HG02870 (cell line): ENCODE measurements around the gene ZNF611.
"Not testable (repeated sequence)": the region's sequence is repeated elsewhere in the genome, so short reads cannot be mapped to it uniquely, and the experiment has no call there.

Experiments
- ATAC-seq: cut with Tn5 transposase; IDR thresholded peaks from one replicate; pipeline ENCODE4 v1.9.1; 2021; ENCODE audit warnings: mild to moderate bottlenecking, moderate library complexity; ENCODE audit not compliant: unreplicated experiment

ZNF611 gene

DNA sequence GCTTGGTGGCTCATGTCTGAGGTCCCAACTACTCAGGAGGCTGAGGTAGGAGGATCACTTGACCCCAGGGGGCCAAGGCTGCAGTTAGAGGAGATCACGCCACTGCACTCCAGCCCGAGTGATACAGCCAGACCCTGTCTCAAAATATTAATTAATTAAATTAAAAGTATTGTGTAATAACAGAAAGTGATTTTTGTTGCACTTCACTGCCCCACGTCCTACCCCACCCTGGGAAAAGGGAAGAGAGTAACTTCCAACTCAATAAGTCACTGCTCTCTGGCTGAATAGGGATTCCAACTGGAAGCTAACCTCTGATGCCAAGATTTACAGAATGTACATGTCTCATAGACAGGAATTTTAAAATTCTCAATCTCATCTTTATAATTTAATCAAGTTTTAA, 47.2 kb downstream of the ZNF611 start:
- ATAC-seq = no peak

DNA sequence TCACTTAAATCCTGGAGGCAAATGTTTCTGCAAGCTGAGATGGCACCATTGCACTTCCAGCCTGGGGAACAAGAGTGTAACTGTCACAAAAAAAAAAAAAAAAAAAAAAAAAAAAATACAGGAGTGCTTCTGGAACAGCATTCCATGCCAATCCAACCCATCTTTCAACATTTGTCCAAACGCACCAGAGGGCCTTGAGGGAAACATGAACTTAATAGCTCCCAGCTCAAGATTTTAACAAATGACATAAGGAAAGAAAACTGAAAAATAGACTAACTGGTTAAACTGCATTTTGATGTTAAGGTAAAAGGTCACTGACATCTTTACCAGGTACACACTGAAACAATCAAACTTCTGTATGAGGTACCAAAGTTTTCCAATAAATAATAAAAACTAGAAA, 49.0 kb downstream of the ZNF611 start:
- ATAC-seq = no peak

DNA sequence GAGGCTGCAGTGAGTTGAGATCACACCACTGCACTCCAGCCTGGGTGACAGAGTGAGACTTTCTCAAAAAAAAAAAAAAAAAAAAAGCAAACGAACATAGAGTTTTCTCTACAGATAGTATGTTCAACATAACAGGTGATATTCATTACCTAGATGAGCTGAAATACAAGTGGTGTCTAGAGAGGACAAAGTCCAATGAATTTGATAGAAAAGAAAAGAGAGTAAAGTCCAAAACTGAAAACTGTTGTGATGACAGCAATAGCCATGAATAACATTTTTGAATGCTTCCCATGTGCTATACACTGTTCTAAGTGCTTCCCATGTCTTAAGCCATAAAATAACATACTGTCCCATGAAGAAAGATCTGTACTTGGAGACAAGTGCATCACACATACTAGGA, 53.6 kb downstream of the ZNF611 start:
- ATAC-seq = not testable (repeated sequence)

DNA sequence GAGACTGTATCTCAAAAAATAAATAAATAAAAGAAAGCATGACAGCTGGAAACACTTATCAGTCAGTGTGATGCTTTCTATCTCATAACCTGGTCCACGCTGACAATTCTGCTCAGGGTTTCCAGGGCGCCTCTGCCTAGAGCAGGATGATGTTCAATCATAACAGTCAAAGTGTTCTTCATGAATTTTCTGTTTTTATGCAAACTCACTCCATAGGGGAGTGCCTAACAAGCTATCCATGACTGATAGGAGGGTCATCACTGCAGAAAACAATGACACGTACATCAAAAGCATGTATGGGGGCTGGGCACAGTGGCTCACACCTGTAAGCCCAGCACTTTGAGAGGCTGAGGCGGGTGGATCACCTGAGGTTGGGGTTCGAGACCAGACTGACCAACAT, 55.2 kb downstream of the ZNF611 start:
- no peak for ATAC-seq

DNA sequence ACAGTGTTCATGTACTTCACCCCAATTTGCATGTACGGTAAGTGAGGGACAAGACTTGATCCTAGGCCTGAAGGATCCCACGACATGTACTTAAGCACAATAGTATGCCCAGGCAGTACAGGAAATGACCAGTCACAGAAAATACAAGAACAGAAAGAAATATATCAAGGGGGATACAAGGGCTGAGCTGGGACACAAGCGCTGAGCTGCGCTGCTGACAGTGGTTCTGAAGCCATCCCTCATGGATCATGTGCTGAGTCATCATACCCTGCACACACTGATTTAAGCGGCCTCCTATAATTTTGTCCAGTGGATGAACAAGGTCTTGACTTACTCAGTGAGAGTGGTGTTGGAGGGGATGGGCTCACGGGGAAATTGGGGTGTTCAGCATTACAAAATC, 59.6 kb downstream of the ZNF611 start:
- not testable (repeated sequence) for ATAC-seq

DNA sequence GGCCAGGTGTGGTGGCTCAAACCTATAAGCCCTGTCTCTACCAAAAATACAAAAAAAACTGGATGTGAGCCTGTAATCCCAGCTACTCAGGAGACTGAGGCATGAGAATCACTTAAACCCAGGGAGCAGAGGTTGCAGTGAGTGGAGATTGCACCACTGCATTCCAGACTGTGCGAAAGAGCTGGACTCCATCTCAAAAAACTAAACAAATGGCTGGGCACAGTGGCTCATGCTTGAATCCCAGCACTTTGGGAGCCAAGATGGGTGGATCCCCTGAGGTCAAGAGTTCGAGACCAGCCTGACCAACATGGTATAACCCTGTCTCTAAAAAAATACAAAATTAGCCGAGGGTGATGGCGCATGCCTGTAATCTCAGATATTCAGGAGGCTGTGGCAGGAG, 61.8 kb downstream of the ZNF611 start:
- no peak for ATAC-seq

DNA sequence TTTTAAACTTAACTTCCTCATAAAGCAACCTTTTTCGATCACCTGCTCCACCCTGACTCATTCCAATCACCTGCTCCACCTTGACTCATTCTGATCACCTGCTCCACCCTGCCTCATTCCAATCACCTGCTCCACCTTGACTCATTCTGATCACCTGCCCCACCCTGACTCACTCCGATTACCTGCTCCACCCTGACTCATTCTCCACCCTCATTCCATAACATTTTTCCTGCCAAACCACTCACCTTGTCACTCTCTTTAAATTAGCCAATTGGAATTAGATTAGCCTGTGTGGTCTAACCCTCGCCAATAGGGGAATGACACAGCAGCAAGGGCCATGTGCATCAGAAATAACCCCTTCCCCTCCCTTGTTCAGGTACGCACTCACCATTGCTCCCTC, 64.8 kb downstream of the ZNF611 start:
- no peak for ATAC-seq

DNA sequence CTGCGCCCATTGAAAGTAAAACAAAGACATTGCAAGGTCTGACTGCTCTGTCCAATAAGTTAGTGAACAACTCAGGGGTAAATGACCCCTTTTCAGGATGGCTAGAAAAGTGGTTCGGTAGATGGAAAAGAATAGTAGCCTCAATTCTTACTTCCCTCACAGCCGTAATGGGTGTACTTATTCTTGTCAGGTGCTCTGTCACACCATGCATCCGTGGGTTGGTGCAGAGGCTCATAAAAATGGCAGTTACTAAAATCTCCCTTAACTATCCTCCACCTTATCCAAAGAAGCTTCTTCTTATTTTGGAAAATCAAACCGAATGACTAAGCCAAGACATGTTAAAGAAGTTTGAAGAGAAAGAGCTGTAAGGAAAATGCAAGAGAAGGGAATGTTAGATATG, 65.3 kb downstream of the ZNF611 start:
- ATAC-seq = no peak

DNA sequence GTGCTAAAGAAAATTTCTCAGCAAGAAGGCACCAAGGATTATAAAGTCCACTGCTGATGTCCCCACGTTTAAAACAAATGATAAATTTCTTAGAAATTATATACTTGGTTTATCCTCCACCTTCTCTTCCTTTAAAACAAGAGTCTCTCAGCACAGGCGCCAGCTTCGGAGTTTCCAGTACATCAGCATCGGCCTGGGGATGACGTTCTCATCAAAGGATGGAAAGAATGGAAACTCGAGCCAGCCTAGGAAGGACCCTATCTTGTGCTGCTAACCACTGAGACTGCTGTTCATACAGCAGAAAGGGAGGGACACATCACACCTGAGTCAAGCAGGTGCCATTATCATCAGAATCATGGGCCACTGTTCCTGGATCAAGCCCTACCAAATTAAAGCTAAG, 66.9 kb downstream of the ZNF611 start:
- no peak for ATAC-seq

DNA sequence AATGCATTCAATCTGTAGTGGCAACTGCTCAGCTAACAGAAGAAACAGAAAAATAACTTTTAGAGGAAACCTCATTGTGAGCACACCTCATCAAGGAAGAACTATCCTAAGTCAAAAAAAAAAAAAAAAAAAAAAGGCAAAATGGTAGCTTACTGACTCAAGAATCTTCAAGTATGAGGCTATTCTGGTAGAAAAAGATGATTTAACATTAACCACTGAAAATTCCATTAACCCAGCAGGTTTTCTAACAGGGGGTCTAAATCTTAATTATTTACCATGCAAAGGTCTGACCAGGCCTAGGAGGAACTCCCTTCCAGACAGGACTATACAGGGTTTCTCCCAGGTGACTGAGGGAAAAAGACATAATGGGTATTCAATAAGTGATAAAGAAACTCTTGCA, 68.3 kb downstream of the ZNF611 start:
- ATAC-seq = no peak

DNA sequence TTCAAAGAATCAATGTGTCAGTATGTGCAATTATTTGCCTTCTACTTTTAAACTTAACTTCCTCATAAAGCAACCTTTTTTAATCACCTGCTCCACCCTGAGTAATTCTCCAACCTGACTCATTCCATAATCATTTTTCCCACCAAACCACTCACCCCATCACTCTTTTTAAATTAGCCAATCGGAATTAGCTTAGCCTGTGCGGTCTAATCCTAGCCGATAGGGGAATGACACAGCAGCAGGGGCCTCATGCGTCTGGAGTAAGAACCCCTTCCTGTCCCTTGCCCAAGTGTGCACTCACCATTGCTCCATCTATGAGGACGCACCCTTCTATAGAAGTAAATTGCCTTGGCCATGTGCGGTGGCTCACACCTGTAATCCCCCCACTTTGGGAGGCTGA, 69.3 kb downstream of the ZNF611 start:
- ATAC-seq = no peak

DNA sequence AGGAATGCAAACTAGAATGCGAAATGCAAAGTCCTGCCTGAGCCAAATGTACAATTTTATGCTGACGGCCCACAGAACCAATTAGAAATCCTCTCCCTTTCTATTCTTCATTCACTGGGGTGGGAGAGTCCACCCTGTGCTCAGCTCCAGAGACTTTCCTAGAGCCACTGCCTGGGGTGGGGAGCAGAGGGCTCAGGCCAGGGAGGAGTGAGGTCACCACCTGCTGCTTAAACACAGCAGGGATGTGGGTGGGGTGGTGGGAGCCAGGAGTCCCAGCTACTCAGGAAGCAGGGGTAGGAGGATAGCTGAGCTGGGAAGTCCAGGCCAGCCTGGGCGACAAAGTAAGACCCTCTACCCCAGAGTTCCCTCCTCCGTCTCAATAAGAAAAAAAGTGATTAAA, 69.8 kb downstream of the ZNF611 start:
- ATAC-seq = no peak

DNA sequence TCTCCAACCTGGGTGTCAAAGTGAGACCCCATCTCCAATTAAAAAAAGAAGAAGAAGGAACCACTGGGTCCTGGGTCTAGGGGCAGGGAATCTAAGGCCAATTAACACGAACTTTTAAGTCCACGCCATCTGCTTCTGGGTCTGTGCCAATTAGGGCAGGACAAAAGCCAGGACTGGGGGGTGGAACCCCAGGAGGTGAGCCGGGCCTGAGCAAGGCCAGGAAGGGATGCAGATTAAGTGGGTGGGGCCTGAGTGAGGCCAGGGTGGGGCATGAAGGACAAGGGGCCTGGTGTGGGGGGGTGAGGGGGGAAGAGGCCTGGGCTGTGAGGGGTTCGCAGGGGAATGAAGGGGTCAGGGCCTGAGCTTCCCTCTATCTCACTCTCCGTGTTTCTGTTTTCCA, 70.4 kb downstream of the ZNF611 start:
- no peak for ATAC-seq

DNA sequence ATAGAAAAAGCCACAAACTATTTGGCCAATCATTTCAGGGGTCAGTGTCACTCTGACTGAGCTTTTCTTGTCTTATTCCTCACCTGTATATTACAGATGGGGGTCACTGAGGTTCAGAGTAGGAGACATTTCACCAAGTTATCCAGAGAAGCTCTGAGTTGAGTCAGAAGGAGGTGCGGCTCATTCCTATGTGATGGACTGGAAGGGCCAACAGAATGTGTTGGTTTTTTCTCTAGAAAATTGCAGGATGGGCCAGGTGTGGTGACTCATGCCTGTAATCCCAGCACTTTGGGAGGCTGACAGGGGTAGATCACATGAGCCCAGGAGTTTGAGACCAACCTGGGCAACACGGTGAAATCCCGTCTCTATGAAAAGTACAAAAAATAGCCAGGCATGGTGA, 72.2 kb downstream of the ZNF611 start:
- ATAC-seq = no peak

DNA sequence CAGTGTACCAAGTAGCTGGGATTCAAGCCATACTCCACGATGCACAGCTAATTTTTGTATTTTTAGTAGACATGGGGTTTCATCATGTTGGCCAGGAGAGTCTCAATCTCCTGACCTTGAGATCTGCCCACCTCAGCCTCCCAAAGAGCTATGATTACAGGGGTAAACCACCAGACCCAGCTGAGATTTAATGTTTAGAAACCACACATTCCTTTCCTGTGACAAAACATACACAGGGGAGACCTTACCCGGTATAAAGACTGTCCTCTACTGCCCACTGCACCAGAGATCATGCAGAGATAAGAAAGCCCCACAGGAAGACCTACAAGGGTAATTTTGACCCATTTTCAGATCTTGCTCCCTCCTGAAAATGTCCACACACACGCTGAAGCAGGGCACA, 73.9 kb downstream of the ZNF611 start:
- ATAC-seq = no peak

DNA sequence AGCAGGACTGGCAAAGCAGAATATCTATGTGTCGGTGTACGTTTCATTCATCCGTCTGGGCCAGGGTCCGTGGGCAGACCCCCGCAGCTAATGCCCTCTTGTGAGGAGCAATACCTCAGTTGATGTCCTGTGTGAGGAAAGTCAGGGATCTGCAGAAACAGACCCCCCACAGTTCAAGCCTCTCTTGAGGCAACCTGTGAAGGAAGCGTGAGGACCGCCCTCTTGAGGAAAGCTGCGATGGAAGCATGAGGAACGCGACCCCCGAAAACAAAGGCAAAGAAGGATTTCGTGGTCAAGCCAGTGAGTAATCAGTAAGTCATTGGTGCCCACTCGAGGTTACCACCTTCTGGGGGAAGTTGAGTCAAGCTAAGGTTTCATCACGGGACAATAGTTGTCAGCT, 75.8 kb downstream of the ZNF611 start:
- no peak for ATAC-seq

DNA sequence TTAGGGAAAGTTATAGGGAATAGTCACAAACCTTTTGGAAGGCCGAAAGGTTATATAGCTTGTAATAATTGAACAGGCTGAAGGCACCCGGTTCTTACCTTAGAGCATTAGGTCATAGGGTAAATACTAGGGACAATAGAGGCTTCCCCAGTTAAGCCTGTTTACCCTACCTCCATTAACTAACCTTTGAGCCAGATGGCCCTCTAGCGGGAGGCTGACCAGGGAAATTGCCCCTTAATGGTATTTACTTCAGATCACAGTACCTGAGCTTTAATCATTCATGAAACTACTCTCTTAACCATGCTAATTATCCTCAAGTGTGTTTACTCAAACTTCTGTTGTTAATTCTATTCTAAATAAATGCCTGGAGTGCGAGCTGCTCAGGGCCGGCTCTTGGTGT, 76.2 kb downstream of the ZNF611 start:
- ATAC-seq = no peak

DNA sequence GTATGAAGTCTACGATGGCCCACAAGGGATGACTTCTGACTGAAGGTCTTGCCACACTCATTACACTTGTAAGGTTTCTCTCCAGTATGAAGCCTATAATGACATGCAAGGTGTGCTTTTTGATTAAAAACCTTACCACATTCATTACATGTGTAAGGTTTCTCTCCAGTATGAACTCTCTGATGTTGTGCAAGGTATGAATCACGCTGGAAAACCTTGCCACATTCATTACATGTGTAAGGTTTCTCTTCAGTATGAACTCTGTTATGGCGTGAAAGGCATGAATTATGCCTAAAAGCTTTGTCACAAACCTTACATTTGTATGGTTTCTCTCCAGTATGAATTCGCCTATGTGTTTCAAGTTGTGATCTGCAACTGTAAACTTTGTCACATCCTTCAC, 81.7 kb downstream of the ZNF611 start:
- no peak for ATAC-seq
